AG09309 (cell line): ENCODE data around the gene ZNF616.
"Not testable (repeated sequence)": the region's sequence is repeated elsewhere in the genome, so short reads cannot be mapped to it uniquely, and the experiment has no call there.

Experiments
- DNase-seq: peaks from one replicate; pipeline ENCODE4 v3.0.0-alpha.2; 2010; ENCODE audit warnings: low read depth
- H3K4me3 ChIP-seq: 2 replicates; pipeline ENCODE4 v1.5.1; 2011; ENCODE audit warnings: mild to moderate bottlenecking, low read depth, low read length, moderate library complexity; ENCODE audit not compliant: control insufficient read depth
- CTCF ChIP-seq: IDR thresholded peaks from 2 replicates; pipeline ENCODE4 v1.5.1; 2011; ENCODE audit warnings: mild to moderate bottlenecking, low read depth, low read length, inconsistent platforms; ENCODE audit not compliant: insufficient read depth, control insufficient read depth; ENCODE audit errors: missing control alignments

The ZNF616 gene

GRCh38 chr19:52112624-52113023, 27.1 kb downstream of the ZNF616 start:
- no peak for TF ChIP-seq CTCF
- no peak overlapping the region for H3K4me3 ChIP-seq
- DNase-seq, result no peak

DNA sequence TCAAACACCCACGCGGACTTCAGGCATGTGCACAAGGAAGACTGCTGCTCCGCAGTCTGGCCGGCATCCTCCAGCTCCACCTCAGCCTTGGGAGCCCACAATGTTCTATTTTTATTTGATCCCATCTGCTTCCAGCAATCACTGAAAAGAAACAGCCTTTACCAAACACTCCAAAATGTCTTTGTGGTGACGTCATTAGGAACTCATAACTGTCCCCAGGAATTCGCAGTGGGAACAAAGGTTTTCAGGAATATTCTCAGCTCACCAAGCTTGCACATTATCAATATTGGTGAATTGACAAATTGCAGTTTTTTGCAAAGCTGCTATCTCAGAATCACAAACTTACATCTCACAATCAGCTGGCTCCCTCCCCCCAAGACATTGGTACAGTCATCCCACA, 29.0 kb downstream of the ZNF616 start:
- H3K4me3 ChIP-seq, result no peak overlapping the region
- DNase-seq, result no peak
- TF ChIP-seq CTCF, result no peak

- TF ChIP-seq CTCF, result no peak
- H3K4me3 ChIP-seq, result no peak overlapping the region
- DNase-seq, result no peak
Measured at GRCh38 chr19:52102782-52103181, 37.0 kb downstream of the ZNF616 start.

GRCh38 chr19:52101866-52102562, 37.7 kb downstream of the ZNF616 start:
- DNase-seq, result no peak
- H3K4me3 ChIP-seq, result no peak overlapping the region
- TF ChIP-seq CTCF, result no peak

DNA sequence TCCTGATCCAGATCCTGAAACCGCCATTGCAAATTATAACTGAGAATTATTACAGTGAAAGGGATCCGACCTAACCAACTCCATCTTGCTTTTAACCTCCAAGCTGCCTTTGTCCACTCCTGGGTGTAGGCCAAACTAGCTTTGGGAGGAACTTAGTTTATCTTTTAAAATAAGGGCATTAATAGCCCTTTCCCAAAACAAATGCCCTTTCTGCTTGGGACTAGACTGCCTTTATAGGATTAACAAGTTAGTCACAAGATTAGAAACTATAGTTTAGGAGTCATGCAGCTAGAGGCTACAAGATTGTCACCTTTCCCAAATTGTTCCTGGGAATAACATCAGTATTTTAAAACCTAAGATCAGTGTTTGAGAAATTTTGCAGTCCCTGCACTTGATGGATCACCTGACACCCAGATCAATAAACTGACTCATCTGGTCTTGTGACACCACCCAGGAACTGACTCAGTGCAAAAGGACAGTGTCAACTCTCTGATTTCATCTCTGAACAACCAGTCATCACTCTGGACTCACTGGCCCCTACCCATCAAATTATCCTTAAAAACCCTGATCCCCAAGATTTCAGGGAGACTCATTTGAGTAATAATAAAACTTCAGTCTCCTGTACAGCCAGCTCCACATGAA, 40.1 kb downstream of the ZNF616 start:
- no peak overlapping the region for H3K4me3 ChIP-seq
- TF ChIP-seq CTCF, result no peak
- DNase-seq, result no peak

DNA sequence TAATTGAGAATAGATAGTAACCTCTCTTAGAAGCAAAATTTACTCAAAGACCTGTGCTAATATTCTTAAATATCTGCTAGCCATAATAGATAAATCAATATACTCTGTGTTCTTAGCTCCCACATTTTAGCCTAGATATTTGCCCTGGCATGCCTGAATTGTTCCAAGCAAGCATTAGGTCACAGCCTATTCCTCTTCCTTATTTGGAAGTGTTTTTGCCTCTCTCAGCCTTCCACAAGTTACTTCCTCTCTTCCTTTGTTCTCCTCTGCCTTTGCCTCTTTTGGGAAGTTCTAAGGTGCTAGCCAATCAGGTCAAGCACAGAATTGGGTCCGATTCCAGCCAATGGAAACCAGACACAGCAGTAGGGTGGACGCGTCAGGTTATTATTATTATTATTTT, 43.3 kb downstream of the ZNF616 start:
- H3K4me3 ChIP-seq, DNase-seq: not testable (repeated sequence)

- TF ChIP-seq CTCF, result no peak
- H3K4me3 ChIP-seq, result peak within 1 kb of the TSS; percentile 95
- DNase-seq, result peak; percentile 79
Measured at GRCh38 chr19:52095172-52096014, 44.3 kb downstream of the ZNF616 start, which contains the start of gene ZNF841. TSS of gene ZNF841 (minus strand) at chr19:52095765. CDS start at chr19:52084801, 10,964 bp downstream.
